Measurements from ENCODE around the gene SOX6.
"Not testable (repeated sequence)": the region's sequence is repeated elsewhere in the genome, so short reads cannot be mapped to it uniquely, and the experiment has no call there.

SOX6 gene

DNA sequence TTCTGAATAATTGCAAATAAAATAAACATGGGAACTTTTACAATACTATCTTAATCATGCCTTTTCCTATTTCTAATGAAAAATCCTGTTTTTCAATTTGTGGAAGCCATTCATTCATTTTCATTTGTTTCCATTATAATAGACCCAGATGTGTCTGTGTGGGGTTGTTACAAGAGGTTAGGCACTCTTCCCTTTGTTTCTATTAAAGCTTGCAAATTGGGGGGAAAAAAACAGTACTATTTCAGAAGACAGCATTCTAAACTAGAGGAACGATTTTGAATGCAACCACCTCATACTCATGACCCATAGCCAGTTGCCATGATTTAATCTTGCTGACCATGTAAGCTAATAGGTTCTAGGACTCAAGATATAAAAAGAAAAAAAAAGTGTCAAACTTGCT, 175.5 kb downstream of the SOX6 start:
- DNase-seq, result no peak

DNA sequence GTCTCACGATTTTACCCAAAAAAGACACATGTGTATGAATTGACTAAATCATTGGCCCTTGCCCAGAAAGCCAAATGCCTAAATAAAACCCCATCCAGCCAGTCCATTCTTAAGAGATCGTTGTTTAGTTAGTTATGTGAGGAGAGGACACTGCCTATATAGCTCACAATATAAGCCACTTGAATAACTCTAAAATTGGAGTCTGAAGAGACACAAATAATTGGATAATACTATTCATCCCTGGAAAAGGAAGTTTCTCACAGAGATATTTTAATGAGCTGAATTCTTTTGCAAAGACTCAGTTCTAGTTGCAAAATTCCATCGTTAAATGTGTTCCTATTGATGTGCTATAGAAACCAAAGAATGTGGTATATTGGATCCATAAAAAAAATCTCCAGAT, 176.7 kb downstream of the SOX6 start:
- no peak for DNase-seq

DNA sequence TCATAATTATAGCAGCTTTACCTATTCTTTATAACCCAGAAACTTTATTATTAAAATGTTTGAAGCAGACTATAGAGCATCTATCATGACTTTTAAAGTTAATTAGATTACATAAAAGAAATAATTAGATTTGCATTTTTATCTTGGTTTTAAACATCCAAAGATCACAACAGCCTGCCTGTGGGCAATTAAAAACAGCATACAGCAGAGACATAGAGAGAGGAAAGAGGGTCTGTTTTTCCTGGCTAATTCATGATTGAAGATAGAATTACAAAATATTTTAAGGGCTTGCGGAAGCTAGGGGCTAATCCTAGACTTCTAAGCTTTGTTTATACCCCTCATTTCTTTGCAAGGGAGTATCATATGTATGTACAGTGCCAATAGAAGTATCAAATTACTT, 178.1 kb downstream of the SOX6 start:
- DNase-seq, result no peak

DNA sequence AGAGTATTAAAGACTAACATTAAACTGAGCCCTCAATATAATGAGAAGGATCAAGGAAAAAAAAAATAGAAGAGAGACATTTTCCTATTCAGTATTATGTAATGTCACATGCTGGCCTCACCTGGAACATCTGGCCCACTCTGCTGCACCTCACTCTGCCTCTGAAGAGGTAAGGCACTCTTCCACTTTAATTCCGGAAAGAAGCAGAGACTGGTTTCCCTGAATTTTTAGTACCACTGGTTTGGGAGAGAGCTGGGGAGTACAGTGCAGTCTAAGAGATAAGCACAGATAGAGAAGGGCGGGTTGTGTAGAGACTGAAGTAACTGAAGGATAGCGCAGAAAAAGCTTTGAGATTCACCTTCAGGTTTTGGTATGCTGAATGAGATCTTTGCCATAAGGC, 178.7 kb downstream of the SOX6 start:
- DNase-seq, result no peak

DNA sequence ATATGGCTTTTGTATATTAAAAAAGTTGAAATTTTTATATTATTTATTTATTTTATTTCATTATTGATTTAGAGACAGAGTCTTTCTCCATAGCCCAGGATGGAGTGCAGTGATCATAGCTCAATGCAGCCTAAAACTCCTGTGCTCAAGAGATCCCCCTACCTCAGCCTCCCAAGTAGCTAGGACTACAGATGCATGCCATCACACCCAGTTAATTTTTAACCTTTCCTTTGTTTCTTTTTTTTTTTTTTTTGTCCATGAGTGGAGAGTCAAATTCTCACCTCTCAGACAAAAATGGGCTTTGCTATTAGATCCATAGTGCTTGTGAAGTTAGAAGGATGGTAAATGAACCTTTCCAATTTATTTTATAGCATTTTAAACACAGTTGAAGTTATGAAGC, 182.5 kb downstream of the SOX6 start:
- no peak for DNase-seq

DNA sequence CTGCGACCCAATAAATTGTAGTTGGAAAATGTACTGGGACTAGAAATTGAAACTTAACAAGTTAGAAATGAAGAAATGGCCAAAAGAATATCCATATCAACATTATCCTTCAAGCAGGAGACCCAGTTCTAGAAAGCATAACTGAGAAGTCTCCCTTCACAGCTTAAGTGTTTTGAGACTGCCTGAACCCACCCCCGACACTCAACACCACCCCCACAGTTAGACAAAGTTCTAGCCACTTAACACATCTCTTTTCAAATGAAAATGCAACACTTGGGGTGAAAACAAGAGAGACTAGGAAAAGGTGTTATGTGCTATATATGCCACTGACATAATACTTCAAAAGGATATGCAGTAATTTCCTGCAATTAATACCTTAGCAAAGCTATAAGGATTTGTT, 184.5 kb downstream of the SOX6 start:
- DNase-seq, result no peak

DNA sequence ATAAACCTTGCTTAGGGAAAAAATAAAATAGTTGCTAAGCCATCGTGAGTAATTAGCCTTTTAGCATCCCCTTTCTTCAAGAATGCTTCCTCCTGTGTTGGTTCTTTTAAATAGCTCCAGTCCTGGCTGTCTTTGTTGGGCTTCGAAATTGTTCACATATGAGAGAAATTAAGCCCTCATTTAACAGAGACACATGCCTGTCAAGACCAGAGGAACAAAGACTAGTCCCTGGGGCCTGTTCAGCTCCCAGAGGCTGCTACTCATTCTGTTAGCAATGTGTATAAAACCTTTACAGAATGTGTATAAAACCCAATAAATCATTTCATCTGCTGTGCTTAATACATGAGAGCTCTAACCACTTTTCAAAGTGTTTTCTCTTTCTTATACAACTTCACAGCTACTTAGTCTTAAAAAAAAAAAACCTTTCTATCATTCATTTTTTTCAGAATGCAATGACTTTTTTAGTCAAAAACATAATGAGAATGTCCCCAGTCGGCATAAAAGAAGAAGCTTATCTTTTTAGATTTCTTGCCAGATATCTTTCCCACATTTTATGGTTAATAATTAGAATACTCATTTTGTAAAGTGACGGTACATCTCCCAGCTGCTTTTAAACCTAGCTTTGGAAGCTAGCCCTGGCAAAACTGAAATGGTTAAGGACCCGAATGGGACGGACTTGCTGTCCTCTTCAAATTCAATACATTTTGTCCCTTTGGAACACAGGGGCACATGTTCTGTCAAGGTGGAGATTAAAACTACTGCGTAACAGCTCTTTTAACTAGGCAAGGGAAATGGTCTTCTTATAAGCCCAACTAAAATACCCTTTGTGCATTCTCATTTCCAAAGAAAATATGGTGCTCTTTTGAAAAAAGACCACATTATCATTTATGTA, 186.1 kb downstream of the SOX6 start:
- DNase-seq, result no peak

DNA sequence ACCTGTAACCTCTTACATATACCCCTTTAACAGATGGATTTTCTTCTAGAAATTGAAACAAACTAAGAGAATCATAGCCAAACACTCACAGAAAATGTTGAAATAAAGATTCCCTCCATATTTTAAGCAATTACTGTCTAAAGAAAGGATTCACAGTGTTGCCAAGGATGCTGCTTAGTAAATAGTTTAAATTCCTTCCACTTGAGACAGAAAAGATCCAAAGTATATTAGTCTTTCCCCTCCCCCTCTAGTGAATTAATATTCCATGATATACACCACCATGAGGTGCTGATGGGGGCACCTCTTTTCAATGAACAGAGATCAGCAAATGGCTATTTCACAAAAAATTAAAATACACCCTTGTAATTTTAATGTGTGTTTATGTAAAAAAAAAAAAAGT, 186.8 kb downstream of the SOX6 start:
- DNase-seq, result no peak

DNA sequence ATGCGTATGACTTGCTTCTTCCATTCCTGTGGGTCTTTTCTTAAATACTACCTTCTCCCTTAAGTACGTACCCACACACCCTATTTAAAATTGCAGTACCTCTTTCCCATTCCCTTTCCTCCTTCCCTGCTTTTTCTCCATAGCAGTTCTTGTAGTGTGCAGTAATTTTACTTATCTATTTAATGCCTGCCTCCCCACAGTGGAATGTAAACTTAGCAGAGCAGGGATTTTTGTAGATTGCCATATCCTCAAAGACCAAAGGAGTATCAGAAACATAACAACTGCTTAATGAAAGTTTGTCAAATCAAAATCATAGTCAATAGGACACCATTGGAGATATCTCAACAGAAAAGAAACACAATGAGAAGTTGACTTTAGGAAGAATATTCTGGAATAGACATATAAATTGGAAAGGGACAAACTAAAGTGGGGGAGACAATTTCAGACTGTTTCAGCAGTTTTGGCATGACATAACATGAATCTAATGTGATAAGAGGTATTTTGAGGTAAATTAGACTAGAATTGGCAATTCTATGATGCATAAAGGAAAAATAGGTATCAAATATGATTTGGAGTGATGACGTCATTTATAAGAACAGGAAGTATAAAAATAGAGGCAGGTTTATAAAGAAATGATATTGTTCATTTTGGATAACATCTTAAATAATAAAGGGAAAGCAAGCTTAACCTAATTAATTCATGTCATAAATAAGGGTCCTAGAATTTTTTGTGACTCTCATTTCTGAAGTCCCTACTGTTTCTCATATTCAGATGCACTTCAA, 188.4 kb downstream of the SOX6 start:
- DNase-seq, result no peak

DNA sequence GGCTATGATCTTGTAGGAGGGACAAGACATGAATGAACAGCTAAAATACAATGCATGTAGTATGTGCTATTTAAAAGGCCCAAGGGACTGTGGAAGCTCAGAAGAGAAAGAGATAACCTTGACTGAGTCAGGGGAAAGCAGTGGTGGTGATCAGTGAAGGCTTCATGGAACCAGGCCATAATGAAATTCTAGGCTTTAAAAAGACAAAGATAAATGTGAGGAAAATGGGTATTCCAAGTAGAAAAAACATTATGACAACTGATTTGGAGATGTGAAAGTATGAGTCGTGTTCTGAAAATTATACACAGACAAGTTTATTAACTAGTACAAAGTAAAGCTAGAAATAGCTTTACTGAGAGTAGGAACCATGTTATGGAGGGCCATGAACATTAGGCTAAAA, 189.8 kb downstream of the SOX6 start:
- DNase-seq, result no peak

DNA sequence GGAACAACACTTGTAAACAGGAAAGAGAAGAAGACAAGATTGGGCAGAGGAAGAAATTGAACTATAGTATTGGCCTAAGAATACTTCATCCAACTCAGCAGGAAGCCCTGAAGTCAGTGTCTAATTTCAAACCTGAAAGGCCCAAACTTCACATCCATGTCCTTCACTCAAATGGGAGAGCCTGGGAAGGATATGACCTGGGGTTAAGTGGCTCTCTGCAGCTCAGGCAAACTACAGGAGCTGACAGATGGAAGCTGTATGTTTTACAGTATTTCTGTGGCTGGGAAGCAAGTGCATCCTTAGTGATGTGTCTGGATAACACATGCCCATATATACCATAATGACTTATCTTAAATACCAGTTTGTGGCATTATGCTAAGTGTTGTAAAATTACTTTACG, 196.2 kb downstream of the SOX6 start:
- DNase-seq, result no peak

DNA sequence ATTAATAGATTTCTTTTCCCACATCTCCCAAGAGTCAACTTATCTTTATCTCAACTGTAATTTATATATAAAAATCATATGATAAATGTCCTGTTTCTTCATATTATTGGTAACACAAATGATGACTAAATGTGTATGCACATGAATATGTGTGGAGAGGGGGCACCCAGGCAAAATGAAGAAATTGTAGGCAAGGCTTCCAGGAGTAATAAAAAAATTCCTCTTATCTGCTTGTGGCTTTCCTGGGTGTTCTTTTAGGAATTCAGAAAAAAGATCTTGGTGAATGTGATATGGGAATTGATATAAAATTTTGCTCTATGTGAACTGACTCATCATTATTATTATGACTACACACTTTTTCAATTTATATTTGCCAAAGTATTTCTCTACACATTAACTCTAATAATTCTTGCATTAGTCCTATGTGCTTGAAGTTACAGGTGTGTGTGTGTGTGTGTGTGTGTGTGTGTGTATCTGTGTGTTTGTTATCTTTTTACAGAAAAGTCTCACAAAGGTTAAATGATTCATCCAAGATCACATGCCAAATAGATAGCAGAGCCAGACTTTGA, 197.8 kb downstream of the SOX6 start:
- DNase-seq, result no peak

DNA sequence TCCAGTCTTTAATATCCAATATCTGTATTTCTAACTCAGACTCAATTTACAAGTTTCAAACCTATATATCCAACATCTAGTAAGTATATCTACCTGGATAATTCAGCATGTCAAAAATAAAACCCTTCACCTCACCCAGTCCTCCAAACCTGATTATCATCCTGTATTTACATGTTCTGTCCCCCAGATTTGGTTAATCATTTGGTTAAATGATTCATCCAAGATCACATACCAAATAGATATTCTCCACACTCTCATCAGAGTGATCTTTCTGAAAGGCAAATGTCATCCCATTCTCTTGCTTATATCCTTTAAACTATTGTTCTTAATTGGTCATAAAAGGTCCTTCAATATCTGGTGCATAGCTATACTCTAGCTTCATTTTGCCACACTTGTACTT, 199.0 kb downstream of the SOX6 start:
- DNase-seq, result no peak

DNA sequence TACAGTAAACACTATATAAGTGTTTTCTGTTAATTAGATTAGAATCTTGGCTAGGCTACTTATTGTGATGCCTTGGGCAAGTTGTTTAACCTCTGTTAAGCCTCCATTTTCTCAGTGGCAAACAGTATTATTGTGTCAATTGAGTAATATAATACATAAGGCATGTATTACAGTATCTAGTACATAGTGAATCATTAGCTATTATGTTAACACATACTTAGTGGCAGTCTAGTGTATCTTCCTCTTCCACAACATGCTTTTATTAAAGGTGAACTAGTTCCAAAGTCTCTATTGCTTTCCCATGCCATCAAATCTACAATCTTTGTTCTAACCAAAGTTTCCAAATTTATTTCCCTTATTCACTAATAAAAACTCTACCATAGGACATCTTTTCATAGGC, 200.9 kb downstream of the SOX6 start:
- DNase-seq, result no peak

DNA sequence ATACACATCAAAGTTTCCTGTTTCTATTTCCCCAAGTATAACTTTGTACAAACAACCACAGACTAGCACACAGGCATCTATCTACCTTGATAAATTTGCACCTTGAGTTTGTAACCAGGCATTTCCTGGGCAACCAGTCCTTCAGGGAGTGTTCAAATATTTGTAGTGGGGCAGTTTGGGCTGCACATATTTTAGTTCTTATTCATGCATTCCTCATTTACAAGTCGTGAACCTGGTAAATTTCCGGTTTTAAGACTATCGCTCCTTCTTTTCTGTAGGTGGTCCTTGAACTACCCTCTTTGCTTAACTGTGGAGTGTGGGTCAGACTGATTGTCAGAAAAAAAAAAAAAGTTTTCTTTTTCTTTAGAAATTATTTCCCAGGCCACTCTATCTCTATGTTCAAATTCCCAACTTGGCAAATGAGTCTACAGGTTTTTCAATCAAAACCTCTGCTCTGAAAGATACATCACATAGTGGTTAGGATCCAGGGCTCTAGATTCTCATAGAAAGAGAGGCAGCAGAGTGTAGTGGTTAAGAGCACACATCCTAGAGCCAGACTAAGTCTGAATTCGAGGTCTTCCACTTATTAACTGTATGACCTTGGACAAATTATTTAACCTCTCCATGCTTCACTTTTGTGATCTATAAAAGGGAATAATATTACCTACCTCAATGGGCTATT, 201.5 kb downstream of the SOX6 start:
- no peak for DNase-seq

DNA sequence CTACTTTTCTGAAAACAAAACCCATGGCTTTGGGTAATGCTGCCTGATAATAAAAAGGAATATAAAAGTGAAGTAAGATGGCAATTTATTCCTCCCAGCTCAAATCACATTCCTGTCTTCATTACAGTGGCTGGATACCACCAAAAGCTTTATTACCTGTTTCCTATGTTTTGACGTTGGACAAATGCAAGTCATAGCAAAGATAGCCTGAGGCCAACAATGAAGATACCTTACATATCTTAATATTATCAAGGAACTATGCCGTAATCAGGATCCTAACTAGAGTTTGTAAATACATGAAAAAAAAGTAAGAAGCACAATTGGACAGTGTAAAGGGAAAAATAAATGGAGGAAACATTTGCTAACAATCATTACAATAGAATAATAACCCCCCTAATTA, 202.4 kb downstream of the SOX6 start:
- DNase-seq, result no peak

DNA sequence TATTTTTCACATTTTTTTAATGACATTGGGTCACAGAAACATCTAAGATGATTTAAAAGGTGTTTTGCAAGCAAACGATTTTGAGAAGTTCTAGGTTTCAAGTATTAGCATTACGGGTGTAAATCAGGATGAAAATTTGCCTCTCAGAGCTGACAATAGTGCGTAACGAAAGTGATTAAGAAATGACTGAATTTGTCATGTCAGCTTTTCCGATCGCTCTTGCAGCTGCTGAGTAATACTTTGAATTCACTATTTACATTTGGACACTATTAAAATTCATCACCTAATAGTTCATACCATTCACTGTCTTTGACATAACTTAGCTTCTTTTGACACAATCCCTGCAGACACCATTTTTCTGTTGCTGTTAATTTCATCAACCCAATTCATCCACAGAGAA, 205.2 kb downstream of the SOX6 start:
- DNase-seq, result no peak

DNA sequence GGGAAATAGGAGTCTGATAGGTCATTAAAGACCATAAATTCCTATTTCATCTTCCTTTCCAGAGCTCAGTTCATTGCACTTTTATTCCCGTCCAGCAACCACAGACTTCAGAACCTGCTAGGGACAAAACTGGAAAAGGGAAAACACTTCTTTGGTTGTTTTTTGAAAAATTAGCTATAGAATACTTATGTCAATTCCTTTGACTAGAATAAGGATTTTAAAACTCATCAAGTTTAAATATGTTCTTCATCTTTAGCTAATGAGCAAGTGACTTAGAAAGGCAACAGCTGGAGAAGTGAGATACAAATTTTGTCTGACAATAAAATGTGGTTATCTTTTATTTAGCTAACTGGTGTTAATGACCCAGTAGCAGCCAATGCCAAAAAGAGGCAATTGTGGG, 206.9 kb downstream of the SOX6 start:
- DNase-seq, result no peak

DNA sequence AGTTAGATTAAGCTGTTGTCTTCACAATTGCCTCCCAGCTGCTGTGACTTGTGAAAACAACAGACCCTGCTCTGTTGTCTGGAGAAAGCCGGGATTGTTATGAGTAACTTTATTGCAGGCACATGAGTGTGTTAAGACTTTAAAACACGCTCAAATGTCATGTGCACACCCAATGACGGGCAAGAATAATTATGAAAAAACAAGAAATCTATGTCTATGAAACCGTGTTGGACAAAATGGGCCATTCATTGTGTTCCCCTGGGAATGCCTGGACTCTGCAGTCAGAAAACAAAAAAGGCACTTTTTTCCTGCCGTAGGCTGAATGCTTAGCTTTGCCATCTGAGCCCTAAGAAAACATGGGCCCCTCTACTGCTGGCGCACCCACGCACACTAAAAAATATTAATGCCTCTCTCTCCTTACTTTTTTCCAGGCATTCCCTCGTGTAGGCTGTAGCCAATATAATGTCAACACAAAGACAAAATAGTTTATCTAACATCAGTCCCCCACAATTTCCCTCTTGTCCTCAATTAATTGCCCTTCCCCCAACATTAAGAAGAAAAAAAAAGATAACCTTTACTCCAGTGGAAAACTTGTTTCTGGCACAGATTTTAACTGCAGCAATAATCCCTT, 207.9 kb downstream of the SOX6 start:
- DNase-seq, result no peak

DNA sequence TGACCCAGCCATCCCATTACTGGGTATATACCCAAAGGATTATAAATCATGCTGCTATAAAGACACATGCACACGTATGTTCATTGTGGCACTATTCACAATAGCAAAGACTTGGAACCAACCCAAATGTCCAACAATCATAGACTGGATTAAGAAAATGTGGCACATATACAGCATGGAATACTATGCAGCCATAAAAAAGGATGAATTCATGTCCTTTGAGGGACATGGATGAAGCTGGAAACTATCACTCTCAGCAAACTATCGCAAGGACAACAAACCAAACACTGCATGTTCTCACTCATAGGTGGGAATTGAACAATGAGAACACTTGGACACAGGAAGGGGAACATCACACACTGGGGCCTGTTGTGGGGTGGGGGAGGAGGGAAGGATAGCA, 209.4 kb downstream of the SOX6 start:
- DNase-seq, result not testable (repeated sequence)

DNA sequence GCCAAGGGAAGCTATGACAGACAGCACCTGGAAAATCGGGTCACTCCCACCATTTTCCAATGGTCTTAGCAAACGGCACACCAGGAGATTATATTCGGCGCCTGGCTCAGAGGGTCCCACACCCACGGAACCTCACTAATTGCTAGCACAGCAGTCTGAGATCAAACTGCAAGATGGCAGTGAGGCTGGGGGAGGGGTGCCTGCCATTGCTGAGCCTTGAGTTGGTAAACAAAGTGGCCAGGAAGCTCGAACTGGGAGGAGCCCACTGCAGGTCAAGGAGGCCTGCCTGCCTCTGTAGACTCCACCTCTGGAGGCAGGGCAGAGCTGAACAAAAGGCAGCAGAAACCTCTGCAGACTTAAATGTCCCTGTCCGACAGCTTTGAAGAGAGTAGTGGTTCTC, 214.7 kb downstream of the SOX6 start:
- not testable (repeated sequence) for DNase-seq

DNA sequence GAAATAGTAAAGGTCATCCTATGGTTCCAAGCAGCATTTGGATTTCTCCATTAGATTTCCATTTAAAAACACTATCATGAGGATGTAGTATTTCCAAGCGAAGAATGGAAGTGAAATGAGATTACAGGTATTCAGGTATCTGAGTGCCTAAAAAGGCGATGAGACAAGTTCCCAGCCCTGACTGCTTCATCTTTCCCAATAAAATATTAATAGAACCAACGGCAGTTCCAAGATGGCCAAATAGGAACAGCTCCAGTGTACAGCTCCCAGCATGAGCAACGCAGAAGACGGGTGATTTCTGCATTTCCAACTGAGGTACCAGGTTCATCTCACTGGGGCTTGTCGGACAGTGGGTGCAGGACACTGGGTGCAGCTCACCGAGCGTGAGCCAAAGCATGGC, 215.2 kb downstream of the SOX6 start:
- DNase-seq, result not testable (repeated sequence)

Measured in stimulated activated CD4-positive, alpha-beta T cell treated with anti-CD3 and anti-CD28 coated beads, Interleukin-2, amount 100 ng/mL, for 48 hours (primary cell).